UCSD-AML1 (cell line): ENCODE results near the gene PHC2.
A peak's percentile ranks its signal among the peaks of the same experiment; 100 is the strongest.

Experiments used
- DNase-seq: peaks from one replicate; lab custom pipeline; 2025; ENCODE audit not compliant: unreplicated experiment; lab: John Stamatoyannopoulos, UW

Gene PHC2

DNA sequence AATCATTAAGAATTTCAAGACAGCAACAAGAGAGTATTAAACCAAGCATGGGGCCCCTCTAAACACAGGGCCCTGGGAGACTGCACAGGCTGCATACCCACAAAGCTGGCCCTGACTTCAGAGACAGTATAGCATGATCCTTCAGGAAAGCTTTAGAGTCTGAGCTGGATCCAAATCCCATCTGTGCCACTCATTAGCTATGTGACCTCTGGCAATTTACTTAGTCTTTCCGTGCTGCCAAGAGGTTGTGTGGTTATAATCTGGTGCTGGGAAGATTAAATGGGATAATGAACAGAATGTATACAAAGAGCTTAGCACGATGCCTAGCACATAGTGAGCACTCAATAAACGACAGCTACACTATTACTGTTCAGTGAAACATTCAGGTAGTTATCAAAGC is 4.0 kb downstream of the PHC2 start:
- DNase-seq, result no peak

GRCh38 chr1:33425900-33426299 is 5.0 kb downstream of the PHC2 start:
- no peak for DNase-seq

DNA sequence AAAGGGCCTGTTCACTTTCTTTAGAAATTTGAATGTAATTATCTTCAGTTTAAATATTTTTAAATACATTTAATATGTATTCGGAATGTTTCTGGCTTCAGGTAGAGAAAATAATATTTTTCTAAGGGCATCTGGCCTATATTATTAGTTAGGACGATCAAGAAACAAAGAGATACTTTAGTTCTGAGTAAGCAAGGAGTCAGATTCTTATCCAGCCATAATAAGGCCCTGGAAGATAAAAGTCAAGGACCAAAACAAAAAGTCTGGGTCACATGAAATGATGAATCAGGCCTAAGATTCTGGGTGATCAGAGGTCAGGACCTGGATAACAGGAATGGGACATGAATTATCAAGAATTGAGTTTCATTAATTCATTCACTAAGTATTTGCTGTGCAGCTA is 6.3 kb downstream of the PHC2 start:
- DNase-seq, result no peak

DNA sequence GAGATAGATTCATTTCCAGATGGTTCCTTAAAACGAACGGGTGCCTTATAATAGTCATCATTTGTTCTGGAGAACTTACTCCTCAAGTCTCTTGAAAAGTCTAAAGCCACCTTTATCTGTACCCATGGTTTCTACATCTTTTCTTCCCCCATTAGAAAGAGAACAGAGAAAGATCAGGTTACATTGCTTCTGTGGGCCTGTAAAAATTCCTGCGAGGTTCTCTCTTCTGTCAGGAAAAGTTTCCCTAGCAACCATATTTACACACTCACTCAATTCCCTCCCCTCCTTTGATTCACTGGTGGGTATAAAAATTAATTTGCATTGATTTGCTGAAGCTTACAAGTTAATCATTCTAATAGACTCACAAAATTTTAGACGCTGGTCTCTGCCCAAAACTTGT is 6.7 kb downstream of the PHC2 start:
- DNase-seq, result no peak

GRCh38 chr1:33420870-33421775 is 9.8 kb downstream of the PHC2 start:
- no peak for DNase-seq

DNA sequence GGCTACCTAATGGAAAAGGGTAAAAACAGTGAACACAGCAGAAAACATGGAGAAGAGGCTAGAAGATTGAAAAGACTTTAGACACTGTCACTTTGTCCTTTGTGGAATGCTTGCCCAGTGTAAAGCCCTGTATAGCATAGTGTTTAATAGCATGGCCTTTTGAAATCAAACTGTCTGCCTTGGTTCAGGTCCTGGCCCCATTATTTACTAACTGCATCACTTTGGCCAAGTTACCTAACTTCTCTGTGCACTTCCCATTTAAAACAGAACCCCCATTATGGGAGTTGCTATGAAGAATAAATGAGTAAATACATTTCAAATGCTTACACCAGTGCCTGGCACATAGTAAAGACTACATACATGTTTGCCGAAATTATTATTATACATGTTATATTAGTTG is 12.1 kb downstream of the PHC2 start:
- no peak for DNase-seq

- DNase-seq, result no peak
Observed at GRCh38 chr1:33414879-33415278, 16.0 kb downstream of the PHC2 start.

DNA sequence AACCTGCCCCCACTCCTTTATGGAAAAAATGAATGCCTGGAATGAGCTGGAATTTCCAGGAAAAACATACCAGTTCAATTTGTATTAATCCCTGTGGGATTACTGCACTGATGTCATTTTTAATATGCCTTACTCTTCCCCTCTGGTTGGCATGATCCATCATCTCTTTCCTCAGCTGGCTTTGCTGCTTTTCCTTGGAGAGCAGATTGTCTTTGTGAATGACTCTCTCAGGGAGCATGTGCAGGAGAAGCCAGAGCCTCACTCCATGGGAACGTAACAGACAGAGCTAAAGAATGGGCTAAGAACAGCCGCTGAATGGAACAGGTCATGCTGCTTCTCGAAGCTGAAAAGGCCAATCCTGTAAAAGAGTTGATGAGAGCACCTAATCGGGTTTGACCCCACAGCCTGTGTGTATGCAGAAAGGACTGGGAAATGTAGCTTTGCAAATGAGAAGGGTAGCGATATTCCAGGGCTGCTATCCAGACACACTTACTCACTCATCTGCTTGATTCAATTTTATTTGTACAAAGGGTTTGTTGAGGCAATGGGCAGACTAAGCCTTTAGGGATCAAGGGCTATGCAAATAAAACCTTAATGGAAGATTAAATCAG is 20.7 kb downstream of the PHC2 start:
- no peak for DNase-seq

GRCh38 chr1:33408093-33408436 is 22.8 kb downstream of the PHC2 start:
- no peak for DNase-seq

DNA sequence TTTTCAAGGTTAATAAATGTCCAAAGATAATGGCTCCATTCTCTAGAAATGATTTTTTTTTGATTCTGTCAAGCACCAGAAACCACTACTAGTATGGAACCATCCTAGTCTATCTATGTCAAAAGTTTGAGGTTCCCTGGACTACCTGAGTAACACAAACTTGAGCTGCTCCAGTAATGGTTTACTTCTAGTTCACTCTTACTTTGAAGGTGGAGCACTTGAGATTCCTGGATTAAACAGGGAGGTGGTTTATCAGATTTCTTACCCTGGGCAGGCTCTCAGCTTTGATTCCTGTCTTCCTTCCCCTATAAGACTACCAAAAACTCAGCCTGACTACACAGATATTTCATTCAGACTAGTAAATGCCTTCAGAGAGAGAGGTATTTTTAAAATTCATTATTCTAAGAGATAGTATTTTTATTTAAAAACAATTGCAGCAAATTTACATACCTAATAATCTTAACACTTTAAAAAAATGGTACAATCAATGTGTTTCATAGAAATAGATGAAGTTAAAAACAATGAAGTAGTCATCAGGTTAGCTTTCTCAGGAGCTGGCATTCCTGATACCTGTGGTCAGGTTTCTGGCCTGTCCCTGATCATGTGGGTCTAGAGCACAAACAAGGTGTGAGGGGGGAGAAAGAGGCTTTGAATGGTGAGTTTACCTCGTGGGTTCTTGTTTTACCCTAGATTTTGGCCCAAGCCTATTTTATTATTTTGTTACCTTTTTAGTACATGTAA is 23.4 kb downstream of the PHC2 start:
- DNase-seq, result no peak

DNA sequence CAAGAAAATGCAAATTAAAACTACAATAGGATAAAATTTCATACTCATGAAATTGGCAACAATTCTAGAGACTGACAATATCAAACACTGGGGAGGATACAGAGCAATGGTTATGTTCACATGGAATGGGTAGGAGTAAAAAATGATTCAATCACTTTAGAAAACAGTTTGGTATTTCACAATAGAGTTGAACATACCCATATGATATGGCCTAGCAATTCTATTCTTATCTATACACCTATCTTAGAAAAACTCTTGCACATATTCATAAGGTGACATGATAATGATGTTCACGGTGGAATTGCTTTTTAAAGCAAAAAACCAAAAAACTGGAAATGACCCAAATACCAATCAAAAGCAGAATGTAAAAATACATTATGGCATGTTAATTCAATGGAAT is 28.7 kb downstream of the PHC2 start:
- DNase-seq, result no peak

DNA sequence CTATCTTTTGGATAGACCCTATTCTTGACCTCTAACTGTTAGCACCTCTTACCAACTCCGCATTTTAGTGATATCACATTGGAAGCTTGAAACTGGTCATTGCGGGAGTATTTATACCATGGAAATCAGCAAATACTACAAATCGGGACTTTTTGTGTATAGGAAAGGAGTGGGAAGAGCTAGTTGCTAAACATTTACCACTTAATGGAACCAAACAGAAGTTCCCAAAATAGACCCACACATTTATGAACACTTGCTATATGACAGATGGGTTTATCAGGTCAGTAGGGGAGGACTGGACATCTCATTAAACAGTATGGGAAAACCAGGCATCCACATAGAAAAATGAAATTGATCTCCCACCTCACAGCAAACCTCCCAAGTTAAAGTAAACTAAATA is 29.4 kb downstream of the PHC2 start:
- no peak for DNase-seq

GRCh38 chr1:33400153-33400911 is 30.6 kb downstream of the PHC2 start:
- no peak for DNase-seq

DNA sequence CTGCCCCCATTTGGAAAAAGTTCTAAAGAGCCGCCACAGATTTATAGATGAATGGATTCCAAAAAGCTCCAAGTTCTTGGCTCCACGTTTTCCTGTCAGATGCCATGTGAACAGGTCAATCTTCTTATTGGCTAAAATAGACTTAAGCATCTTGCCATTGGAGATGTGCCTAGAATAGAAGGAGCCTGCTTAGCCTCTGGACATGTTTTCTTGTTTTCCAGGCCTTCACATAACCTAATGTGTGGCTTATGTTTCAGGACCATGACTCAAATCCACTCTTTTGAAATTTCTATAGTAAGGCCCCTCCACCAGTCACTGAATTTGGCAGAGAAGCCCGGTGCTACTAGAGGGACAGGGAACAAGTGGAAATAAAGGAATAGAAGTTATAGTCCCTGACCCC is 31.5 kb downstream of the PHC2 start:
- no peak for DNase-seq

- no peak for DNase-seq
Observed at GRCh38 chr1:33397994-33398393, 32.9 kb downstream of the PHC2 start.

GRCh38 chr1:33397125-33397506 is 33.8 kb downstream of the PHC2 start:
- DNase-seq, result no peak

DNA sequence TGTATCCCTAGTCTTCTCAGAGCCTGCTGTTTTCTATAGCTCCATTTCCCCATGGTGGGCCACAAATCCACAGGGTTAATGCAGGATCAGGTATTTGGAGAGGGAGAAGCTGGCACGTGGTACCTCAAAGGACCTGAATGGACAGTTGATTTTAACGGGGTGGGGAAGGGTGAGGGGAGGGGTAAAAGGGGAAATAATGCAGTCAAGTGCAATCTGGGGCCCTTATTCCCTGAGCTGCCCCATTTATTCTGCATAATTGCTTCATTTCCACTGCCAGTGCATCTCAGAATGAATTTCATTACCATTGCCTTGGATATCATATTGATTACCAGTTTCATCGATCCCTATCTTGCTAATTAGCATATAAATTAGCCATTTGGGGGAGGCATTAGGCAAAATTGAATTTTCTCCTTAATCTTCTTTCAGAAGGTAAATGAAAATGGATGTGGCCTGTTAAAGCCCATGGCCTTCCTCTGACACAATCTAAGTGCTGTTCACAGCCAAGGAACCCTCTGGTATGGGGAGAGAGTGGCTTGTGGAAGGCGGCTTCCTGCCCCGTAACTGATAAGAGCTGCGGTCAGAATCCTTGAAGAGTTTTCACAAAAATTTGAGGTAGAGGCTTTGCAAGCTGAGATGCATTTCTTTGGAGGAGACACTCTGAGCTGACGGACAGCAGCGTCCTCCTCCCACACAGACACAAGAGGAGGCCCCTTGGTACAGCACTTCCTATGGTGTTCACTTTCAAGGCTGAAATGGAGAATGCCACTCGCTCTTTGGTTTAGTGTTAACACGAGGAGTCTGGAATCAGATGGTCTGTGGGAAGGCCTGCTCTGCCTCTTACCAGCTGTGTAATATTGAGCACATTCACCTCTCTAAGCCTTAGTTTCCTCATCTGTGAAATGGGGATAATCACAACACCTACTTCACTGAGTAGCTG is 34.4 kb downstream of the PHC2 start:
- peak; percentile 75 for DNase-seq

- no peak for DNase-seq
Observed at GRCh38 chr1:33394770-33395169, 36.1 kb downstream of the PHC2 start.

DNA sequence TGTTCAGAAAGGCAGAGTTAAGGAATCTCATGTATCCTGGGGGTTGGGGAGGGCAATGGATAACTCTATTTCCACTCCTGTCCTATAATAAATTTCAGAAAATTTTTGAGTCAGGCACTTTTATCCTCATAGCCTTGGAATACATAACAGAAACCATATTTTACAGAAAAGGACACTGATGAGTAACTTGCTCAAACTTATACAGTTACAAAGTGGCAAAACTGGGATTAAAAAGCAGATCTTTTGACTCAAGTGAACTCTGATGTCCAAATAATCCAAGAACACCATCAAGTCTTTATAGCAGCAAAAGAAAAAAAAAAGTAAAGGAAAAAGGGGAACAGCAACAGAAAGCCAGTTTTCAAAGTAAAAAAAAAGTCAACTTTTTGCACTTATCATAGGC is 36.9 kb downstream of the PHC2 start:
- no peak for DNase-seq

DNA sequence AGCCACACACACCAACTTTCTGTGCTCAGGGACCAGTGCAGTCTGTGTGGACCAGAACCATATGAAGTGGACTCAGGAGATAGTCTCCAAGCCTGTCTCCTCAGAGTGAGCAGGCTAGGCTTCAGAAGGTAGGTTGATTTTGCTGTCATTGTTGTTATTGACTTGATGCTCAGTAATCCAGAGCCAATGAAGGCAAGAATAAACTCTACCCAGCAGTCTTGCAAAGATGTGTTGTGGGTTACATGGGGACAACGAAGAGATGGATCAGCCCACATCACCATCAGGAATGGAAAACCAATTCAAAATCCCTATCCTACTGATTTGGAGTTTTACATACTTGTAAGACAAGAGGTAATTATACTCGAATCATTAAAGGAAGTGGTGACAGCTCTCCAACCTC is 37.4 kb downstream of the PHC2 start:
- no peak for DNase-seq
